T-cell (primary cell): Measurements from ENCODE around the gene NDRG3. TPM values are rescaled to one million over a fixed set of nuclear protein-coding genes. Genes with fewer than 3 reads are reported as not detected.

Source experiments
- ATAC-seq, 4 experiments: fragments of 200-7000 bp in 3 of 4; fragments of 150-1000 bp in 1 of 4; cut with Tn5 transposase; replicated peaks in 1 of 4; 1 replicate in 3 of 4; 2 replicates in 1 of 4; pipeline ENCODE4 v1.10.0; 2021; ENCODE audit warnings: moderate library complexity in 3 of 4, mild to moderate bottlenecking in 2 of 4, moderate number of reproducible peaks in 1 of 4
- CTCF ChIA-PET, 2 donors: fragments of 300-600 bp; sonication (Branson Sonifier 250); formaldehyde crosslinking; loops; one replicate each; lab custom pipeline; 2022; ENCODE audit warnings: antibody characterized with exemption in 2 of 2; lab: Charles Lee
- POLR2A ChIA-PET, 2 donors: fragments of 300-600 bp; sonication (Branson Sonifier 250); formaldehyde crosslinking; loops; one replicate each; lab custom pipeline; 2022; ENCODE audit warnings: antibody characterized with exemption in 2 of 2; lab: Charles Lee
- DNase-seq, 35 experiments: peaks; one replicate each; pipeline versions ENCODE4 v3.0.0 to v3.0.0-alpha.2; 2013 to 2023
- H3K27ac ChIP-seq: one replicate; pipeline ENCODE4 v1.5.1; 2013; ENCODE audit warnings: low read length
- H3K27me3 ChIP-seq, 2 experiments: replicated peaks in 1 of 2; 1 replicate in 1 of 2; 2 replicates in 1 of 2; pipeline versions ENCODE4 v1.6.1 to v1.7.0; 2013; ENCODE audit warnings: low read length in 1 of 2, mixed read lengths in 1 of 2; ENCODE audit not compliant: control insufficient read depth in 2 of 2, insufficient read depth in 2 of 2; ENCODE audit errors: extremely low read depth in 1 of 2
- H3K36me3 ChIP-seq, 2 donors: 1 replicate in 1 of 2; 2 replicates in 1 of 2; pipeline versions ENCODE4 v1.6.1 to v1.7.0; 2013; ENCODE audit warnings: low read length in 1 of 2; ENCODE audit not compliant: control insufficient read depth in 2 of 2, insufficient read depth in 1 of 2; ENCODE audit errors: extremely low read depth in 1 of 2
- H3K4me1 ChIP-seq, 2 experiments: 1 replicate in 1 of 2; 2 replicates in 1 of 2; pipeline versions ENCODE4 v1.6.1 to v1.7.0; 2013; ENCODE audit warnings: low read length in 2 of 2, mixed read lengths in 1 of 2; ENCODE audit not compliant: insufficient read depth in 2 of 2, control insufficient read depth in 1 of 2; ENCODE audit errors: extremely low read depth in 1 of 2
- H3K4me3 ChIP-seq, 2 donors: 1 replicate in 1 of 2; 2 replicates in 1 of 2; pipeline versions ENCODE4 v1.5.1 to v1.7.0; 2013; ENCODE audit warnings: mild to moderate bottlenecking in 2 of 2, low read length in 1 of 2, moderate library complexity in 1 of 2; ENCODE audit not compliant: control insufficient read depth in 1 of 2; ENCODE audit errors: extremely low read depth in 1 of 2
- H3K9me3 ChIP-seq: 2 replicates; pipeline ENCODE4 v1.7.0; 2013
- H3K27ac Mint-ChIP-seq, 2 donors: one replicate each; pipeline ENCODE4 v1.8.0; 2020 to 2021; ENCODE audit warnings: mild to moderate bottlenecking in 2 of 2, mixed read lengths in 2 of 2
- H3K27me3 Mint-ChIP-seq, 2 donors: one replicate each; pipeline ENCODE4 v1.8.0; 2021 to 2022; ENCODE audit warnings: mixed read lengths in 2 of 2
- H3K36me3 Mint-ChIP-seq: one replicate; pipeline ENCODE4 v1.8.0; 2021; ENCODE audit warnings: mixed read lengths
- H3K4me1 Mint-ChIP-seq, 3 donors: one replicate each; pipeline ENCODE4 v1.8.0; 2020 to 2022; ENCODE audit warnings: mixed read lengths in 3 of 3, mild to moderate bottlenecking in 1 of 3
- H3K4me3 Mint-ChIP-seq, 3 donors: one replicate each; pipeline ENCODE4 v1.8.0; 2020 to 2022; ENCODE audit warnings: mild to moderate bottlenecking in 3 of 3, mixed read lengths in 3 of 3, moderate library complexity in 3 of 3
- H3K9me3 Mint-ChIP-seq, 3 donors: one replicate each; pipeline ENCODE4 v1.8.0; 2020 to 2022; ENCODE audit warnings: mixed read lengths in 3 of 3
- WGBS: methylation state at CpG from one replicate; pipeline ENCODE4 v1.1.5; 2013; ENCODE audit warnings: missing lambda C conversion rate; ENCODE audit not compliant: insufficient coverage; 5-methylcytosine and 5-hydroxymethylcytosine counted together
- total RNA-seq, 35 experiments: library from RNA in 6 of 35; stranded (reverse) in 6 of 35; fragments of 120-200 nt in 1 of 35; gene quantifications; one replicate each; pipeline versions ENCODE4 v1.2.1 to v1.2.4 and lab custom pipeline; 2013 to 2026

NDRG3 gene
- total RNA-seq, 5 donors from 2014 or later (not counting 1 experiment from before 2014, with no cell fraction given): 25.8 to 29.5 (median 28.3) TPM

GRCh38 chr20:36653456-36653855 is 92.4 kb downstream of the NDRG3 start:
- WGBS: 99% methylated on average over 8 of the region's 9 CpGs

DNA sequence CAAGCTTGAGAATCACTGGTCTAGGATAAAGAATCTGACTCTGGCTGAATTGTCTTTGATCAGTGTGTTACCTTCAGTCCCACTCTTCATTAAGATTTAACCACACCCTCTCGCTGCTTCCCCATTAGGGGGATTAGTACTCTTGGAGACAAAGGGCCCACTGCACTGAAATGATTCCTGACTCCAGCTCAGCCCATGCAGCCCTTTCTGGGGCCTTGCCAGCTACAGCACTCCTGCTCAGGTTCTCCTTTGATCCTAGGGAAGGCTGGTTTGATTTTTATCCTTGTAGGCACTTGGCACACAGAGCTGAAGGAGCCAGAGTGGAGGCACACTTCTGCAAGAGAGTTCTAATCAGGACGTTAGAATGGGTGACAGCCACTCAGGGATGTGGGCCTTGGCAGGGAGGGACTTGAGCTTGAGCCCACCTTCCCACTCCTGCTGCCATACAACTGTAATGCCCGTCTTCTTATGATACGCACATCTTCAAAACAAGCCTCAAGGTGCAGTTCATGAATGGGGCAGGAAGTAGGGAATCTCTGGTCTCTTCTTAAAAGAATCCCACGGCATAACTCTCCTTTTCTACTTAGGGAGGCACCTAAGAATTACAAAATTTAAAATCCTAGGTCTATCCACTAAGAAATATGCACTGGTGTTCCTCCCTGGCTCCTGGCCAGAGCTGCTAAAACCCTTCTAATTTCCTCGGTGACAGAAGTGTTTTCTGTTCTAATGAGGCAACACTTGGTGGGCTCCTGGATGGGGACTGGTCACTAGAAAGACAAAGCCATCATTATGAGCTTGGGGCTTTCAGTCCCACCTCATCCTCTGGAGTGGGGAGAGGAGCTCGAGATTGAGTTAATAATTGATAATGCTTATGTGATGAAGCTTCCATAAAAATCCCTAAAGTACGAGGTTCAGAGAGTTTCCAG is 98.4 kb downstream of the NDRG3 start:
- POLR2A ChIA-PET: interaction anchor here (0.5 to 0.7 kb wide), 4 partner anchors 10 to 134 kb away, joined by 3 to 11 read pairs (median 8); no protein-coding TSS in a partner anchor
- no peaks in the 10 kb centered on the region for H3K9me3 Mint-ChIP-seq
- CTCF ChIA-PET: interaction anchor here in 1 of 2 donors (0.5 kb wide), 1 partner anchor 53 kb away, joined by 5 read pairs; no protein-coding TSS in a partner anchor
- Histone ChIP-seq H3K4me1 (peaks cover 21 to 46% of the 10 kb centered on the region in 2 experiments), H3K27ac (no peak overlapping the region), H3K4me3 (no peak overlapping the region), H3K27me3 (no peaks in the 10 kb centered on the region), H3K36me3 (peaks cover 5 to 7% of the 10 kb centered on the region in 2 donors), H3K9me3 (no peaks in the 10 kb centered on the region)
- peak overlapping the region; percentile 7 to 35 (median 16) for H3K4me3 Mint-ChIP-seq
- no peaks in the 10 kb centered on the region for H3K27me3 Mint-ChIP-seq
- DNase-seq: peak in 1 of 35 experiments; percentile 1
- no peak for ATAC-seq
- peak overlapping the region; percentile 98 to 100 for H3K27ac Mint-ChIP-seq
- no CpG with 5 or more reads among the region's 8 CpGs for WGBS
- peaks cover 44 to 47% (median 46%) of the 10 kb centered on the region in 3 donors for H3K4me1 Mint-ChIP-seq
- peaks cover 16% of the 10 kb centered on the region for H3K36me3 Mint-ChIP-seq

More at GRCh38 chr20:36653456-36653855, 92.4 kb downstream of the NDRG3 start:
- ATAC-seq (no peak), DNase-seq (no peak)
- no peak overlapping the region for H3K4me3 Mint-ChIP-seq
- no peaks in the 10 kb centered on the region for H3K9me3 Mint-ChIP-seq
- H3K27me3 Mint-ChIP-seq: no peaks in the 10 kb centered on the region
- Histone ChIP-seq H3K9me3 (no peaks in the 10 kb centered on the region), H3K27ac (no peak overlapping the region), H3K4me1 (peaks cover 5% of the 10 kb centered on the region in 2 experiments), H3K27me3 (no peaks in the 10 kb centered on the region), H3K4me3 (no peak overlapping the region), H3K36me3 (peaks cover 2 to 17% of the 10 kb centered on the region in 2 donors)
- peaks cover 30% of the 10 kb centered on the region for H3K36me3 Mint-ChIP-seq
- CTCF ChIA-PET: no interaction called here
- peaks cover 11 to 15% (median 14%) of the 10 kb centered on the region in 3 donors for H3K4me1 Mint-ChIP-seq
- POLR2A ChIA-PET: no interaction called here
- H3K27ac Mint-ChIP-seq: no peak overlapping the region

- Mint-ChIP-seq H3K4me3 (peak overlapping the region; percentile 93 to 96 (median 95)), H3K9me3 (no peaks in the 10 kb centered on the region), H3K27me3 (no peaks in the 10 kb centered on the region), H3K36me3 (peaks cover 12% of the 10 kb centered on the region), H3K27ac (peak overlapping the region; percentile 98 to 100), H3K4me1 (peaks cover 50 to 54% (median 54%) of the 10 kb centered on the region in 3 donors)
- H3K4me1 ChIP-seq: peaks cover 25 to 53% of the 10 kb centered on the region in 2 experiments
- no peaks in the 10 kb centered on the region for H3K27me3 ChIP-seq
- H3K27ac ChIP-seq: peak overlapping the region; percentile 77
- ATAC-seq (no peak), DNase-seq (no peak)
- H3K9me3 ChIP-seq: no peaks in the 10 kb centered on the region
- CTCF ChIA-PET: interaction anchor here in 1 of 2 donors (0.5 to 2.9 kb wide), 4 partner anchors 34 to 75 kb away, joined by 3 to 10 read pairs (median 8); partner anchors contain the start of gene RAB5IF
- H3K36me3 ChIP-seq: peaks cover 5 to 9% of the 10 kb centered on the region in 2 donors
- POLR2A ChIA-PET: interaction anchor here in 1 of 2 donors (0.6 to 0.7 kb wide), 3 partner anchors 12 to 397 kb away, joined by 3 to 11 read pairs (median 3); no protein-coding TSS in a partner anchor
- H3K4me3 ChIP-seq: no peak overlapping the region
- 100% methylated on average over 2 of the region's 3 CpGs for WGBS
These were observed 99.2 kb downstream of the NDRG3 start for GRCh38 chr20:36646678-36647077.

- Histone ChIP-seq H3K4me1 (peaks cover 25 to 60% of the 10 kb centered on the region in 2 experiments), H3K9me3 (no peaks in the 10 kb centered on the region), H3K4me3 (peak within 1 kb of the TSS; percentile 61 to 73), H3K27ac (peak within 1 kb of the TSS; percentile 77), H3K36me3 (peaks cover 8 to 16% of the 10 kb centered on the region in 2 donors), H3K27me3 (no peaks in the 10 kb centered on the region)
- WGBS: 2% methylated on average over 7 of the region's 9 CpGs
- POLR2A ChIA-PET: interaction anchor here (0.5 to 1.0 kb wide), 5 partner anchors 20 to 1036 kb away, joined by 3 to 6 read pairs (median 4); no protein-coding TSS in a partner anchor
- H3K27ac Mint-ChIP-seq: peak within 1 kb of the TSS; percentile 98 to 100
- CTCF ChIA-PET: interaction anchor here in 1 of 2 donors (0.5 to 2.9 kb wide), 12 partner anchors 12 to 190 kb away, joined by 3 to 10 read pairs (median 3); partner anchors contain the start of gene RAB5IF
- peaks cover 12% of the 10 kb centered on the region for H3K36me3 Mint-ChIP-seq
- ATAC-seq: peak; percentile 82 to 89 (median 88)
- H3K27me3 Mint-ChIP-seq: no peaks in the 10 kb centered on the region
- peak within 1 kb of the TSS; percentile 93 to 96 (median 95) for H3K4me3 Mint-ChIP-seq
- peak; percentile 44 to 84 (median 71) for DNase-seq
- no peaks in the 10 kb centered on the region for H3K9me3 Mint-ChIP-seq
- H3K4me1 Mint-ChIP-seq: peaks cover 55 to 61% (median 61%) of the 10 kb centered on the region in 3 donors
These were observed 99.9 kb downstream of the NDRG3 start, which contains the start of gene SLA2 for GRCh38 chr20:36645998-36646397. TSS of gene SLA2 (minus strand) at chr20:36646196. CDS start at chr20:36641335, 4,861 bp downstream.

DNA sequence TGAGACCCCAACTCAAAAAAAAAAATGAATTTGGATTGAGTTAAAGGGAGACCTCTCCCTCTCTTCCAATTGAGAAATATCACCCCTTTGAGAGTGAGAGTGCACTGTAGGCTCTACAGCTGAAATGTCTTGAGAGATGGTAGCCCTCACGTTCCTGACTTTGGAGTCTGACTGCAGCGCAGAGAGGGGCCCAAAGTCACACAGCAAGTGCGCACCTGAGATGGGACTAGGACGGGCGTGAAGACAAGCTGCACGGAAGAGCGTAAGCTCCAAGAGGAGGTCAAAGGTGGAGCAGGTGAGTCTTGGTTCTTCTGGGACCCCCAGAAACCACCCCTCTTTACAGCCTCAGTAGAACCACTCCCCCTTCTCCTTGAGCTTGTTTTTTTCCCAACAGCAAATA is 100.5 kb downstream of the NDRG3 start:
- Mint-ChIP-seq H3K4me1 (peaks cover 55 to 63% (median 62%) of the 10 kb centered on the region in 3 donors), H3K4me3 (peak overlapping the region; percentile 93 to 96 (median 95)), H3K36me3 (peaks cover 12% of the 10 kb centered on the region), H3K27ac (peak overlapping the region; percentile 98 to 100), H3K27me3 (no peaks in the 10 kb centered on the region), H3K9me3 (no peaks in the 10 kb centered on the region)
- ChIA-PET CTCF (interaction anchor here (0.5 to 2.9 kb wide), 11 partner anchors 13 to 256 kb away, joined by 3 to 10 read pairs (median 3); partner anchors contain the start of gene RAB5IF (in 1 of the 2)), POLR2A (interaction anchor here (0.5 to 1.0 kb wide), 4 partner anchors 31 to 1035 kb away, joined by 3 to 6 read pairs (median 4); no protein-coding TSS in a partner anchor)
- peak in 2 of 4 experiments; percentile 21 to 30 for ATAC-seq
- Histone ChIP-seq H3K4me1 (peaks cover 25 to 64% of the 10 kb centered on the region in 2 experiments), H3K4me3 (peak overlapping the region; percentile 61 to 73), H3K27me3 (no peaks in the 10 kb centered on the region), H3K9me3 (no peaks in the 10 kb centered on the region), H3K27ac (peak overlapping the region; percentile 77), H3K36me3 (peaks cover 12 to 20% of the 10 kb centered on the region in 2 donors)
- DNase-seq: peak in 1 of 35 experiments; percentile 25
- 12% methylated on average over 2 of the region's 7 CpGs for WGBS
